HFF-Myc (cell line): ENCODE measurements around the gene LRCOL1.

Experiments
- DNase-seq: peaks from one replicate; pipeline ENCODE4 v3.0.0-alpha.2; 2011; ENCODE audit warnings: low read depth; ENCODE audit errors: extremely low read depth
- H3K4me3 ChIP-seq: replicated peaks from 2 replicates; pipeline ENCODE4 v1.5.1; 2011; ENCODE audit warnings: low read depth, mild to moderate bottlenecking, control low read depth, low read length
- TF ChIP-seq, protein P1 (sequence below): IDR thresholded peaks from 2 replicates; pipeline ENCODE4 v1.5.1; 2012; ENCODE audit warnings: mild to moderate bottlenecking, low read depth, low read length, control low read depth; ENCODE audit errors: missing control alignments

Gene LRCOL1

DNA sequence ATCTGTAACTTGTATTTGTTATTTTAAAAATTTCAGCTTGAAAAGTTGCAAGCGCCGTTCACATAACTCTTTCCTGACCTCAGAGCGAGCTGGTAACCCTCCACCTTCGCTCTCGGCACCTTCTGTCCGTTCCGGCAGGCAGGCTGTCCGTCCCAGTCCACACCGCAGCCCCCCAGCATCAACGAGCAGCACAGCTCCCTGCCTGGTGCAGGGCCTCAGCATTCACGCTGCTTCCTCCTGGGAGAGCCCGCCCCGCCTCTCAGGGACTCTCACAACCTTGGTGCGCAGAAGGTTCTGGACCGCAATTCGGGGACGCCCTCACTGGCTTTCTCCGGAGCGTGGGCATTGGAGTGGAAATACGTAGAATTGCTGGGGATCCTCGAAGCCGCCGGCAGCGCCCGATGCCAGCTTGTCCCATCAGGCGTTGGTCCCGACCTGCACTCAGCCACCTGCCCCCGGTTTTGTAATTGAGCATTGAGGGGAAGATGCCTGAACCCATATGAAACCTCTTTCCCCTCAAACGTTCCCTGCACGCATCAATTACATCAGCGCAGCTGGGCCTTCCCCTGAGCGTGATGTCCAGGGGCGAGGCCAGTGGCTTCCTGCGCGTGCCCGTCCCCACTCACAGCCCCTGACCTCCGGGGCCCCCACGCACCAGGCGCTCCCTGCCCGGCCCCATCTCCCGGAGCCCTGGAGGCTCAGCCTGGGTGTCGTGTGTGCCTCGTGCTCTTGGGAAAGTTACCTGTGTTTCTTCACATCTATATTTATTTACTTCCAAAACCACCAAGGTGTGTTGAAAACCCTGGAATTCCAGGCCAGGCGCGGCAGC, 19.1 kb downstream of the LRCOL1 start:
- DNase-seq = no peak
- H3K4me3 ChIP-seq = no peak overlapping the region
- TF ChIP-seq, protein P1, sequence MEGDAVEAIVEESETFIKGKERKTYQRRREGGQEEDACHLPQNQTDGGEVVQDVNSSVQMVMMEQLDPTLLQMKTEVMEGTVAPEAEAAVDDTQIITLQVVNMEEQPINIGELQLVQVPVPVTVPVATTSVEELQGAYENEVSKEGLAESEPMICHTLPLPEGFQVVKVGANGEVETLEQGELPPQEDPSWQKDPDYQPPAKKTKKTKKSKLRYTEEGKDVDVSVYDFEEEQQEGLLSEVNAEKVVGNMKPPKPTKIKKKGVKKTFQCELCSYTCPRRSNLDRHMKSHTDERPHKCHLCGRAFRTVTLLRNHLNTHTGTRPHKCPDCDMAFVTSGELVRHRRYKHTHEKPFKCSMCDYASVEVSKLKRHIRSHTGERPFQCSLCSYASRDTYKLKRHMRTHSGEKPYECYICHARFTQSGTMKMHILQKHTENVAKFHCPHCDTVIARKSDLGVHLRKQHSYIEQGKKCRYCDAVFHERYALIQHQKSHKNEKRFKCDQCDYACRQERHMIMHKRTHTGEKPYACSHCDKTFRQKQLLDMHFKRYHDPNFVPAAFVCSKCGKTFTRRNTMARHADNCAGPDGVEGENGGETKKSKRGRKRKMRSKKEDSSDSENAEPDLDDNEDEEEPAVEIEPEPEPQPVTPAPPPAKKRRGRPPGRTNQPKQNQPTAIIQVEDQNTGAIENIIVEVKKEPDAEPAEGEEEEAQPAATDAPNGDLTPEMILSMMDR = no peak

DNA sequence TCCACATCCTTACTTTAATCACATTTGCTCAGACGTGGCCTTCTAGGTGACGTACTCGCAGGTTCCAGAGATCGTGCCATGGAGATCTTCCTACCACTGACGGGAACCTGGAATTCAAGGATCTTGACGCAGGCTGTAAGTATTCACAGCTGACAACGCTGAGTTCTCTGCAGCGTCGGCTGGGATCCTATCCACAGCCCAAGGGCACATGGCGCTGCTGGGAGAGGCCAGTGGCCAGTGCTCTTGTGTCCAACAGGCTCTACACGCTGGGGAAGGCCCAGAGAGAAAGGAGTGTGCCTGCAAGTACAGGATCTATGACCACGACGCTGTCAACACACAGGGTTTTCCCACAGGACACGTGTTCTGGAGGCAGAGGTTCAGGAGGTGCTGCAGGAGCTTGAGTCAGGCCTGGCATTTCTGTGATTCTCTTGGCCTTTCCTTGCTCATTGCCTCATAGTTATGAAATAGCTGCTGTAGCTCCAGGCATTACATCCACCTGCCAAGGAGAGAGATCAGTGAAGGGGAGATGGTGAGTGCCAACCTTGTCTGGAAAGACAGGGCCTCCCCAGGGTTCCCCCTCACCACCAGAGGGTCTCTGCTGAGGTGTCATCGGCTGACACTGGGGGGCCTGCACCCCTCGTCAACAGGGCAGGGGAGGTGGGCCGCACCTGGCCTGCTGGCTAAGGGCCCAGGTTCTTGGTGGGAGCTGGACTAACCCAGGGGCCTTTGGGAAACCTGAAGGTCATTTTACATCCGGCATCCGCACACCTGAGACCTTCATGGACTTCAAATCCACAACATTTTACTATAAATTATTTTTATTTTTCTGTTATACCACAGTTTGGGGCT, 21.3 kb downstream of the LRCOL1 start:
- H3K4me3 ChIP-seq = no peak overlapping the region
- TF ChIP-seq, protein P1 = no peak
- DNase-seq = no peak

DNA sequence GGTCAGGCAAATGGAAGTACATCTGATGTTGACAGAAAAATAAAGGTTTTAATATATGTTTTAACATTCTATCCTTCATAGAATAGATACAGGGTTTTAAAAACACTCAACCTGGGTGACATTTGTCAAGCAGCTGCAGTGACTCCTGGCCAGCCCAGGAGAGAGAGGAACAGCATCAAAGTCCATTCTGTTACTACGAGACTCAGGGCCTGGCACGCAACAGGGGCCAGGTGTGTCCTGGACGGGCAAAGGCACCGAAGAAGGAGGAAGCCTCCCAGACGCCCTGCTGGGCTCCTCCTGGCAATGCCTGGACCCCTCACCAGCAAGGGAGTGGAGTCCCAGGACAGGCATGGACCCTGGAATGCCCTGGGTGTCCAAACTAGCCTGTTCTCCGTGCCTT, 22.1 kb downstream of the LRCOL1 start:
- TF ChIP-seq, protein P1 = no peak
- DNase-seq = no peak
- no peak overlapping the region for H3K4me3 ChIP-seq

DNA sequence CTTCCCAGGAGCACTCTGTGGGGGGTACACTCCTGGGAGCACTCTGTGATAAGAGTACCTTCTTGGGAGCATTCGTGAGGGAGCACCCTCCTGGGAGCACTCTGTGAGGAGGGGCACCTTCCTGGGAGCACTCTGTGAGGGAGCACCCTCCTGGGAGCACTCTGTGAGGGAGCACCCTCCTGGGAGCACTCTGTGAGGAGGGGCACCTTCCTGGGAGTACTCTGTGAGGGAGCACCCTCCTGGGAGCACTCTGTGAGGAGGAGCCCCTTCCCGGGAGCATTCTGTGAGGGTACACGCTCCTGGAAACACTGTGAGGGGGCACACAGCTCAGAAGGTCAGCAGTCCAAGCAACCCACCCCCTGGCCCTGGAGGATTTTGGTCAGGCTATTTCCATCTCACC, 22.6 kb downstream of the LRCOL1 start:
- no peak overlapping the region for H3K4me3 ChIP-seq
- TF ChIP-seq, protein P1 = no peak
- no peak for DNase-seq

DNA sequence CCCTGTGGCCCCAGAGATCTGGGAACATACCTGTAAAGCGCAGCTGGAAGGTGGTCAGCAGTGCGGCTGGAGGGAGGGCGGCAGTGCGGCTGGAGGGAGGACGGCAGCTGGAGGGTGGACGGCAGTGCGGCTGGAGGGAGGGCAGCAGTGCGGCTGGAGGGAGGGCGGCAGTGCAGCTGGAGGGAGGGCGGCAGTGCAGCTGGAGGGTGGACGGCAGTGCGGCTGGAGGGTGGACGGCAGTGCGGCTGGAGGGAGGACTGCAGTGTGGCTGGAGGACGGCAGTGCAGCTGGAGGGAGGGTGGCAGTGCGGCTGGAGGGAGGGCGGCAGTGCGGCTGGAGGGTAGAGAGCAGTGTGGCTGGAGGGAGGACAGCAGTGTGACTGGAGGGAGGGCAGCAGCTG, 23.5 kb downstream of the LRCOL1 start:
- TF ChIP-seq, protein P1 = no peak
- DNase-seq = no peak
- no peak overlapping the region for H3K4me3 ChIP-seq

DNA sequence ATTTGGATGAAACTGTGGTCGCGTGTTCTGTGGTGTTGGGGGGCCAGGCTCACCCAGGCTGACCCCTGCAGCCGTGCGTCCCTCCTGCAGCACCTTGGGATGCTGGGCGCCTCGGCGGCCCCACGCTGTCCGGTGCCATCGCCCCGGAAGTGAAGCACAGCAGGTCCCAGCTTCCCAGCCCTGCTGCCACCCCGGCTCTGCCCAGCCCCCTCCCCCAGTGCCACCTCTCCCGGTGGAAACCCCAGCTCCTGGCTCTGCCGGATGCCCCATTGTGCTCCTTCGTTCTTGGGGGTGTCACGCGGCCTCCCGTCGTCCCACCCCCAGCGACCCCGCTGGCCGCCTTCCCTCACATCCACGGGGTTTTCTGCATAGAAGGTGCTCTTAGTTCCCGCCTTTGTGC, 25.2 kb downstream of the LRCOL1 start:
- no peak overlapping the region for H3K4me3 ChIP-seq
- no peak for DNase-seq
- TF ChIP-seq, protein P1 = no peak
